Lower leg skin (tissue), 3 donors: ENCODE data around the gene PRG2.

ENCODE experiments used
- CTCF ChIP-seq, 3 donors: fragments of 450-650 bp; IDR thresholded peaks; one replicate each; pipeline ENCODE4 v1.5.1; 2016; ENCODE audit warnings: antibody characterized with exemption in 3 of 3, mild to moderate bottlenecking in 3 of 3, moderate library complexity in 2 of 3
- POLR2A ChIP-seq, 2 donors: fragments of 450-650 bp; IDR thresholded peaks; one replicate each; pipeline ENCODE4 v1.6.1; 2016 to 2017; ENCODE audit warnings: antibody characterized with exemption in 2 of 2, mild to moderate bottlenecking in 1 of 2, moderate library complexity in 1 of 2

DNA sequence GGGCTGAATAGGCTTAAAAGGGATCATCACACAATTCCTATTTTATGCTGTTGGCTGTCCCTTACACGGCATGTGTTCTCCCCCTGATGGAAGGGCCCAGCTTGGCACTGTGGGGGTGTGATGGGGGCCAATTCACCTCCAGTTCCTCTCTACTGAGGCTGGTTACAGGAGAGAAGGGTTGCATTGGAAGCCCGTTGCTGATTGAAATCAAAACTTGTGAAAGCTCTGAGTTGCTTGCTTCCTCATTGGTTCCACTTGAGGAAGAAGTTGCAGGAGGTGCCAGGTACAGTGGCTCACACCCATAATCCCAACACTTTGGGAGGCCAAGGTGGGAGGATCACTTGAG, 13.3 kb upstream of the PRG2 start:
- TF ChIP-seq CTCF (IDR thresholded peaks at IDR 0.05): no peak
- no peak for TF ChIP-seq POLR2A (IDR thresholded peaks at IDR 0.05)
